Measurements from ENCODE around the gene PIAS1.

DNA sequence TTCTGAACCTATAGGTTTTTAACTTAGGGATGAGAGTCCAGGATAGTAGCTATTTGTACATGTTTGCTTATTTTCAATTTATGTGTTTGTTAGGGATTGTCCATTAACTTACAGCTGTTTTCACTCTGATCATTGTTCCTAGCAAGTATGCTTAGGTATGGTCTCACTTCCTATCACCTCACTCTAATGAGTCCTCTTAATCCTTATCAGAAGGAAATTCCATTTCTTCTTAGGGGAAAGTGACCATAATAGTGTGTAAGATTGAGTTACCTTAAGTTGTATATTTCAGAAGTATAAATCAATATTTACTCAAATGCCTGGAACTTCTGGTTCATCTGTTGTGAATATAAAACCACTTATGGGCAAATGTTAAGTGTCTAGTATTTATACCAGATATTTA is 53.0 kb downstream of the PIAS1 start:
- TF ChIP-seq, protein P1, sequence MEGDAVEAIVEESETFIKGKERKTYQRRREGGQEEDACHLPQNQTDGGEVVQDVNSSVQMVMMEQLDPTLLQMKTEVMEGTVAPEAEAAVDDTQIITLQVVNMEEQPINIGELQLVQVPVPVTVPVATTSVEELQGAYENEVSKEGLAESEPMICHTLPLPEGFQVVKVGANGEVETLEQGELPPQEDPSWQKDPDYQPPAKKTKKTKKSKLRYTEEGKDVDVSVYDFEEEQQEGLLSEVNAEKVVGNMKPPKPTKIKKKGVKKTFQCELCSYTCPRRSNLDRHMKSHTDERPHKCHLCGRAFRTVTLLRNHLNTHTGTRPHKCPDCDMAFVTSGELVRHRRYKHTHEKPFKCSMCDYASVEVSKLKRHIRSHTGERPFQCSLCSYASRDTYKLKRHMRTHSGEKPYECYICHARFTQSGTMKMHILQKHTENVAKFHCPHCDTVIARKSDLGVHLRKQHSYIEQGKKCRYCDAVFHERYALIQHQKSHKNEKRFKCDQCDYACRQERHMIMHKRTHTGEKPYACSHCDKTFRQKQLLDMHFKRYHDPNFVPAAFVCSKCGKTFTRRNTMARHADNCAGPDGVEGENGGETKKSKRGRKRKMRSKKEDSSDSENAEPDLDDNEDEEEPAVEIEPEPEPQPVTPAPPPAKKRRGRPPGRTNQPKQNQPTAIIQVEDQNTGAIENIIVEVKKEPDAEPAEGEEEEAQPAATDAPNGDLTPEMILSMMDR (IDR thresholded peaks at IDR 0.05): no peak
- no peak for TF ChIP-seq POLR2A (IDR thresholded peaks at IDR 0.05)
- TF ChIP-seq EP300 (IDR thresholded peaks at IDR 0.05): no peak

Measured in tibial nerve (tissue), 4 donors.